Gastrocnemius medialis (tissue), 4 donors: Measurements from ENCODE around the gene MYL6B. TPM values are rescaled to one million over a fixed set of nuclear protein-coding genes. Genes with fewer than 3 reads are reported as not detected.

Source experiments
- ATAC-seq, 2 donors: fragments of 150-250 bp; one replicate each; pipeline ENCODE4 v1.9.1; 2016
- DNase-seq, 2 donors: peaks; one replicate each; pipeline ENCODE4 v3.0.0-alpha.2; 2019
- H3K27ac ChIP-seq, 4 donors: fragments of 200-600 bp; sonication (generic); 1 replicate in 1 of 4; 2 replicates in 3 of 4; pipeline ENCODE4 v1.5.1; 2016 to 2018; ENCODE audit warnings: mild to moderate bottlenecking in 2 of 4, moderate library complexity in 1 of 4
- H3K27me3 ChIP-seq, 3 donors: fragments of 200-600 bp; sonication (generic) in 2 of 3; 1 replicate in 1 of 3; 2 replicates in 2 of 3; pipeline versions ENCODE4 v1.5.1 to v1.6.0; 2016 to 2019; ENCODE audit warnings: mild to moderate bottlenecking in 1 of 3, moderate library complexity in 1 of 3
- H3K36me3 ChIP-seq, 2 donors: fragments of 200-600 bp; sonication (generic) in 1 of 2; one replicate each; pipeline ENCODE4 v1.5.1; 2017 to 2018
- H3K4me1 ChIP-seq, 2 donors: fragments of 200-600 bp; sonication (generic) in 1 of 2; one replicate each; pipeline ENCODE4 v1.5.1; 2016 to 2017; ENCODE audit warnings: mild to moderate bottlenecking in 2 of 2
- H3K4me3 ChIP-seq, 4 donors: fragments of 200-600 bp; sonication (generic) in 3 of 4; 1 replicate in 1 of 4; 2 replicates in 3 of 4; pipeline ENCODE4 v1.5.1; 2016 to 2019; ENCODE audit warnings: mild to moderate bottlenecking in 2 of 4
- H3K9me3 ChIP-seq, 3 donors: fragments of 200-600 bp; sonication (generic) in 2 of 3; 1 replicate in 1 of 3; 2 replicates in 2 of 3; pipeline ENCODE4 v1.5.1; 2016 to 2019
- POLR2A ChIP-seq, 2 donors: fragments of 450-650 bp; IDR thresholded peaks; one replicate each; pipeline ENCODE4 v1.6.1; 2017; ENCODE audit warnings: antibody characterized with exemption in 2 of 2, mild to moderate bottlenecking in 2 of 2, moderate library complexity in 2 of 2
- in situ Hi-C, 4 donors: fragments of 200-750 bp; cut with MboI; loops; one replicate each; pipeline versions ENCODE4 v1.15.0 to v1.8.0; 2017; ENCODE audit warnings: low sequenced_read_pairs in 4 of 4
- intact Hi-C: fragments of 100-400 bp; cut with DNase I; formaldehyde crosslinking; loops from one replicate; pipeline ENCODE4 v1.15.1; 2023; ENCODE audit warnings: low total_unique reads
- total RNA-seq, 4 donors: library from RNA; depleted of rRNA; stranded (reverse); fragments of >200 nt; gene quantifications; one replicate each; pipeline versions ENCODE4 v1.1.0 to v1.2.3, GENCODE V29; 2016
- TF ChIP-seq, protein P1 (sequence below), 5 experiments: fragments of 450-650 bp in 3 of 5; fragments of 200-600 bp in 2 of 5; sonication (generic) in 2 of 5; IDR thresholded peaks in 4 of 5; conservative IDR thresholded peaks in 1 of 5; 1 replicate in 4 of 5; 2 replicates in 1 of 5; pipeline ENCODE4 v1.5.1; 2016 to 2019; ENCODE audit warnings: antibody characterized with exemption in 5 of 5, mild to moderate bottlenecking in 3 of 5, moderate library complexity in 3 of 5

The MYL6B gene
- total RNA-seq, 4 donors from 2014 or later: 159 to 334 (median 198) TPM

DNA sequence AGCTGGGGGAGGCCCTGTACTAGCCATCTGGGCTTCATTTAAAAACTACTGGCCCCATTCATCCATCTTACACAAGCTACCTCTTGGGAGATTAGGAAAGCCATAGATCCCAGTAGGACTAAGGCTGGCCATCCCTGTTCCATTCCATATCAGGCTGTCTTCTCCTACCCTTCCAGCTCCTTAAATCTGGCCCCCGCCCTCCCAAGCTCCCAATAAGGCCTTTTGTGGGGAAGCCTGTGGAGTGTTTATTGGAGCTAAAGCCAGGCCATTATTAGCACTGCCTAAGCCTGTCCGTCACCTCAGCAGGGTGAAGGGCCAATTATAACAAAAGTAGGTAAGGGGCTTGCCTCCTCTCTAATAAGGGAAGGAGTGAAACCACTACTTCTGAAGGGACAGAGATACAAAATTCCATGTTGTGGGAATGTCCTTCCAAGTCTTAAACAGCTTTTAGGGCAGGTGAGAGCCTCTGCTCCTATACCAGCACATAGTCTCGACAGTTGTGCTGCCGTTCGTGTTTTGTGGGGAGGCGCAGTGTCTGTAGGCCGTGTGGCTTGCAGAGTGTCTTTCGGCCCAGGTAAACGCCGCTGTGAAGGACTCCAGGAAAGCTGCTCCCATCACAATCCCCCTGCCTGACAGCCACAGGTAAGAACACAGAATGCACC, 9.4 kb downstream of the MYL6B start:
- Histone ChIP-seq H3K4me1 (peaks cover 28 to 42% of the 10 kb centered on the region in 2 donors), H3K27ac (peak overlapping the region; percentile 87 to 97 (median 96)), H3K27me3 (no peaks in the 10 kb centered on the region), H3K4me3 (no peak overlapping the region), H3K9me3 (no peaks in the 10 kb centered on the region), H3K36me3 (peaks cover 0 to 75% of the 10 kb centered on the region in 2 donors)
- intact Hi-C loops (no loop called here), in situ Hi-C loops (no loop called here)
- TF ChIP-seq, protein P1, sequence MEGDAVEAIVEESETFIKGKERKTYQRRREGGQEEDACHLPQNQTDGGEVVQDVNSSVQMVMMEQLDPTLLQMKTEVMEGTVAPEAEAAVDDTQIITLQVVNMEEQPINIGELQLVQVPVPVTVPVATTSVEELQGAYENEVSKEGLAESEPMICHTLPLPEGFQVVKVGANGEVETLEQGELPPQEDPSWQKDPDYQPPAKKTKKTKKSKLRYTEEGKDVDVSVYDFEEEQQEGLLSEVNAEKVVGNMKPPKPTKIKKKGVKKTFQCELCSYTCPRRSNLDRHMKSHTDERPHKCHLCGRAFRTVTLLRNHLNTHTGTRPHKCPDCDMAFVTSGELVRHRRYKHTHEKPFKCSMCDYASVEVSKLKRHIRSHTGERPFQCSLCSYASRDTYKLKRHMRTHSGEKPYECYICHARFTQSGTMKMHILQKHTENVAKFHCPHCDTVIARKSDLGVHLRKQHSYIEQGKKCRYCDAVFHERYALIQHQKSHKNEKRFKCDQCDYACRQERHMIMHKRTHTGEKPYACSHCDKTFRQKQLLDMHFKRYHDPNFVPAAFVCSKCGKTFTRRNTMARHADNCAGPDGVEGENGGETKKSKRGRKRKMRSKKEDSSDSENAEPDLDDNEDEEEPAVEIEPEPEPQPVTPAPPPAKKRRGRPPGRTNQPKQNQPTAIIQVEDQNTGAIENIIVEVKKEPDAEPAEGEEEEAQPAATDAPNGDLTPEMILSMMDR (IDR thresholded peaks at IDR 0.05 in 4 of 5, conservative IDR thresholded peaks at IDR 0.05 in 1 of 5): no peak
- TF ChIP-seq POLR2A (IDR thresholded peaks at IDR 0.05): no peak
- no peak for DNase-seq
- ATAC-seq: no peak

DNA sequence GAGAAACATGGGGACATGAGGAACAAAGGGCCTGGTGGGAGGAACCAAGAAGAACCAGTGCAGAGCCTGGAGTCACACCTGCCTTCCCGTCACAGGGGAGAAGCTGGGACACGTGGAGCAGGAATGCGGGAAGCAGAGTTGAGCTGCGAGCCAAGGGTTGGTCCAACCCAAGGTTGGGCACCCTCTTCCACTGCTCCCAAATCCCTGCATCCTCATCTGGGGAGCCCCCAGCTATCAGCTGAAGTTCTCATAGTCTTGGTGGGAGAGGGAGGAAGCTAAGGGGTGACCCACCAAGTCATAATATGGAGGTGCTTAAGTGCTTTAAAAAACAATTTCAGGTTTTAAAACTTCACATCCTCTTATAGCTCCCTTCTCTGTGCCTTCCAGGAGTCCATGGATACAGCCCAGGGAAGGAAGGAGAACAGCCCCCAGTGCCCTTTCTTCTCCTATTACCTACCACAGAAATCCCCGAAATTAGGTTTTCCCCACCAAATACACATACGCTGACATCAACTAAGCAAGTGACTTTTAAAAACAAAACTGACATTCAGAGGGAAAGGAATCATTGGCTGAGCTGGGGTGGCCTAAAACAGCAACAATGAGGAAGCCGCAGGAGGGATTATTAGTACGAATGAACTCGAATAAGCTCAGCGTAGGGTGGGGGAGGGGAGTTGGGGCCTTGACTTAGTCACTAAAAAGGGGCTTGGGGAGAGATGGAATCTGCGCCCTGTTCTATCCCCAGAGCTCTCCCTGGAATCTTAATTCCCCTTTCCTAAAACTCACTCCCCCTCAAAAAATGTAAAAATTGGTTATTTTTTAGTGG, 10.3 kb downstream of the MYL6B start:
- intact Hi-C loops: no loop called here
- ATAC-seq (no peak), DNase-seq (no peak)
- Histone ChIP-seq H3K4me3 (no peak overlapping the region), H3K27me3 (no peaks in the 10 kb centered on the region), H3K9me3 (no peaks in the 10 kb centered on the region), H3K4me1 (peaks cover 28 to 33% of the 10 kb centered on the region in 2 donors), H3K36me3 (peaks cover 0 to 84% of the 10 kb centered on the region in 2 donors), H3K27ac (peak overlapping the region; percentile 23 to 97 (median 91))
- TF ChIP-seq, protein P1 (IDR thresholded peaks at IDR 0.05 in 4 of 5, conservative IDR thresholded peaks at IDR 0.05 in 1 of 5): no peak
- in situ Hi-C loops: no loop called here

DNA sequence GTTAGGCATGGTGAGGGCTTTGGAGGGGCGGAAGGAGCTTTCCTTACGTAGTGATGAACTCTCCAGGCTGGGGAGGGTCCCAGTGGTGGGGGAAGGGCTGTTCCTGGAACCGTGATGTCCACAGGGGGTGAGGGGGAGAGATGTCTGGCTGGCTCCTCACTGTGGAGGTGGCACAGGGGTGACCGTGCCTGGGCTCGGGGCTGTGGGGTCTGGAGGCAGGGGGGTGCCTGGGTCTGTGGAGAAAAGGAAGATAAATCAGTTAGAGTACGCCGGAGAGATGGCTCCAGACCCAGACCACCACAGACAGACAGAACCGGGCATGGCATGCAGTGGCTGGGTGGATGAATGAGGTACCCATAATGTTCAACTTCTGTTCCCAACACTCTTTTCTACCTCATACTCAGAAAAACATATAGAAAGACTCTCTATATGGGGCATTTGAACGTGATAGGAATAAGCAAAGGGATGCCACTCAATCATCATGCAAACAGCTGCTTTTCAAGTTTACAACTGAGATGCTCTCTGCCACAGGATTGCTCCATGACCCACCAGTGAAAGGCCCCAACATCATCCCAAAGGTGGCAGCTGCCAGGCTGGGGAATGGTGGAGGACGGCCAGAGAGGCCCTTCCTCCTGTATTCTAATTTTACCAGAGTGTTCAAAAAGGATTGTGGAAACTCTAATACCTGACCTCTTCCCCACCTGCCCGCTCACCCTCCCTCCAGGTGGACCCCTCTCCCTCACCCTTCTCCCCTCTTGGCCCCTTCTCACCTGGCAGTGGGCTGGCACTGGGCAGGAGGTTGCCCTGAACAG, 11.4 kb downstream of the MYL6B start:
- DNase-seq (no peak), ATAC-seq (no peak)
- peak overlapping the region in 1 of 4 donors; percentile 95 for H3K27ac ChIP-seq
- peaks cover 28 to 31% of the 10 kb centered on the region in 2 donors for H3K4me1 ChIP-seq
- intact Hi-C loops (no loop called here), in situ Hi-C loops (no loop called here)
- H3K36me3 ChIP-seq: peaks cover 0 to 94% of the 10 kb centered on the region in 2 donors
- no peaks in the 10 kb centered on the region for H3K27me3 ChIP-seq
- no peak overlapping the region for H3K4me3 ChIP-seq
- no peaks in the 10 kb centered on the region for H3K9me3 ChIP-seq
- no peak for TF ChIP-seq POLR2A (IDR thresholded peaks at IDR 0.05)
- TF ChIP-seq, protein P1 (IDR thresholded peaks at IDR 0.05 in 4 of 5, conservative IDR thresholded peaks at IDR 0.05 in 1 of 5): no peak

DNA sequence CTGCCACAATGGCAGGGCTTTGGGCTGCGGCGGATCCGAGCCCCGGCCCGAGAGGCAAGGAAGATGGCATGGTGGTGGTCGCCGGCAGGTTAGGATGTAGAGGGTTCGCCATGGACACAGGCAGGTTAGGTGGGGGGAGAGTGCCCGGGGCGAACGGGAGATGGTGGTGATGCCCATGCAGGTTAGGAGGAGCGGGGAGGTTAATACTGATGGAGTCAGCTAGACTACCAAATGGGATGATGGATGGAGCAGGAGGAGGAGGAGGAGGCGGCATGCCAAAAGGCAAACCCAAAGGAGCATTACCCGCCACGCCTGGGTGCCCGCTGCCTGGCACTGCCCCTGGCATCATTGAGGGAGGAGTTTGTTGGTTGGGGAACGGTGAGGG, 11.9 kb downstream of the MYL6B start:
- H3K27ac ChIP-seq: no peak overlapping the region
- intact Hi-C loops: no loop called here
- DNase-seq: no peak

More for the DNA sequence above, 11.9 kb downstream of the MYL6B start:
- Histone ChIP-seq H3K36me3 (peaks cover 0 to 100% of the 10 kb centered on the region in 2 donors), H3K9me3 (no peaks in the 10 kb centered on the region), H3K27me3 (no peaks in the 10 kb centered on the region), H3K4me1 (peaks cover 26 to 28% of the 10 kb centered on the region in 2 donors), H3K4me3 (no peak overlapping the region)
- ATAC-seq: no peak
- in situ Hi-C loops: no loop called here
- TF ChIP-seq POLR2A (IDR thresholded peaks at IDR 0.05): no peak
- TF ChIP-seq, protein P1 (IDR thresholded peaks at IDR 0.05 in 4 of 5, conservative IDR thresholded peaks at IDR 0.05 in 1 of 5): no peak
